Mononuclear cell (primary cell): ENCODE results near the gene ATRNL1. TPM values are rescaled to one million over a fixed set of nuclear protein-coding genes. Genes with fewer than 3 reads are reported as not detected.
"Not testable (repeated sequence)": the region's sequence is repeated elsewhere in the genome, so short reads cannot be mapped to it uniquely, and the experiment has no call there.

Source experiments
- H3K27me3 ChIP-seq: 2 replicates; pipeline ENCODE4 v1.6.0; 2011; ENCODE audit warnings: low read length, control low read depth; ENCODE audit not compliant: insufficient read depth
- H3K4me1 ChIP-seq: 2 replicates; pipeline ENCODE4 v1.5.1; 2011; ENCODE audit warnings: mild to moderate bottlenecking, low read length, control low read depth; ENCODE audit not compliant: insufficient read depth
- H3K4me3 ChIP-seq: 2 replicates; pipeline ENCODE4 v1.5.1; 2011; ENCODE audit warnings: mild to moderate bottlenecking, low read length, moderate library complexity
- H3K9me3 ChIP-seq: 2 replicates; pipeline ENCODE4 v1.5.1; 2011; ENCODE audit warnings: low read depth, mild to moderate bottlenecking, control low read depth, low read length
- total RNA-seq: library from RNA; depleted of rRNA; stranded (reverse); fragments of >200 nt; gene quantifications from one replicate; pipeline ENCODE4 v1.2.3, GENCODE V29; 2012

Gene ATRNL1
- total RNA-seq, 1 donor = 0.21 TPM

DNA sequence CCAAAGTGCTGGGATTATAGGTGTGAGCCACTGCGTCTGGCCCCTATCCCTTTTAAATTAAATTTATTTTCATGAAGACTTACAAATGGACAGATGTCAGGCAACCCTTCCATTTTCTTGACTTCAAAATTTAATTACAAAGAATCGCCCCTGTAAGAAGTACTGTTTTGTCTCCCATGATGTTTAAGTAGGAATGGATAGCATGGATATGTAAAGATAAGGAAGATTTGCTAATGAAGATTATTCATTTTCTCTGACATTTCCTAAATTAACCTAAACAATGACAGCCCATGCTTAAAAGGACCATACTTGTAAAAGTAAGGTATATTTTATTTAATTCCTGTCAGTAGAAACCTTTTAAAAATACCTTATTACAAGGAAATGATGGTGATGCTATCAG, 627.0 kb downstream of the ATRNL1 start:
- no peaks in the 10 kb centered on the region for H3K9me3 ChIP-seq
- no peaks in the 10 kb centered on the region for H3K27me3 ChIP-seq

DNA sequence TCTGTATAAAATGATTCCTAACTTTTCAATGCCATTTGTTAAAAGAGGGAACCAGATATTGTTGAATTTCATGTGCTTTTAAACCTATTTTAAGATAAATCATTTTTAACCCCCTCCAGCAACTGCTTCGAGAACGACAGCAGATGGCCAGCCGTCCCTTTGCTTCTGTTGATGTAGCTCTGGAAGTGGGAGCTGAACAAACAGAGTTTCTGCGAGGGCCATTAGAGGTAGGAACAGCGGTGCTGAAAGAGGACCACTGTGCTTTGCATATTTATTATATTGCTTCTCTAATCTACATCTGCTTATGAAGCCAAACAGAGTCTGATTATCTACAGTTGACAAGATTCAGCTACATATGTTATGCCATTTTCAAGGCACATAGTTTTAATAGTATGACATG, 634.0 kb downstream of the ATRNL1 start:
- H3K4me1 ChIP-seq = no peaks in the 10 kb centered on the region
- no peaks in the 10 kb centered on the region for H3K27me3 ChIP-seq
- no peak overlapping the region for H3K4me3 ChIP-seq
- no peaks in the 10 kb centered on the region for H3K9me3 ChIP-seq

More for the DNA sequence above, 627.0 kb downstream of the ATRNL1 start:
- Histone ChIP-seq H3K4me1 (no peaks in the 10 kb centered on the region), H3K4me3 (no peak overlapping the region)

DNA sequence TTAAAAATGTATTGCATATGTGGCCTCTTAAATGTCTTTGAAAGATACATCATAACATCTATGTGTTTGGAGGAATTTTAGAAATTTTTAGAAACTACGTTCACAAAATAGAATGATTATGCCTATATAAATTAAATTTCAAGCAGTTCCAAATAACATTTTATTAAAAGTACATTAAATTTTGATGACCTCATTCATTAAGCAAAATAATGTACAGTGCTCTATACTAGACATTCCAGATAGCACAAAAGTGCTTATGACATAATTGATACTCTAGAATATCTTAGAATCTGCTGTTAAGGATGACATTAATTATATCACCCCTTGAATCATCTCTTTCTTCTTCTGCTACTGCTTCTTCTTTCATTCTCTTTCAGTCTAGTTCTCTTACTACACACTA, 650.9 kb downstream of the ATRNL1 start:
- H3K4me1 ChIP-seq = no peaks in the 10 kb centered on the region
- H3K9me3 ChIP-seq = no peaks in the 10 kb centered on the region
- H3K4me3 ChIP-seq = no peak overlapping the region
- H3K27me3 ChIP-seq = no peaks in the 10 kb centered on the region

DNA sequence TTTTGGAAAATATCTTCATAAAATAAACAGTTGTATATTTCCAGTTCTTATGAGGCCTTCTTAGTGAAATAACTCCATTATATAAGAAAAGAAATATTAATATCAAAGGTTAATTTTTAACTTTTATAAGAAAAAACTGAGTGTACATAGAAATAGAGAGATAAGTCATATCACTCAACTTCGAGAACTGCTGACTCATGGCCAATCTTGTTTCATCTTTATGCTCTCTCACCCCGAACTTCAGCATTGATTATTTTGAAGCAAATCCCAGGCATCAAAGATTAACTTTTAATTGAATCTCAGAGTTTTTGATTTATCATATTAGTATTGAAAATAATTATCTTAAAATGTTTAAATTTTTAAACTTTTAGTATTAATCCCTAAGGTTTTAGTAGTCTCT, 652.8 kb downstream of the ATRNL1 start:
- Histone ChIP-seq H3K4me1 (no peaks in the 10 kb centered on the region), H3K4me3 (no peak overlapping the region), H3K27me3 (no peaks in the 10 kb centered on the region), H3K9me3 (no peaks in the 10 kb centered on the region)

DNA sequence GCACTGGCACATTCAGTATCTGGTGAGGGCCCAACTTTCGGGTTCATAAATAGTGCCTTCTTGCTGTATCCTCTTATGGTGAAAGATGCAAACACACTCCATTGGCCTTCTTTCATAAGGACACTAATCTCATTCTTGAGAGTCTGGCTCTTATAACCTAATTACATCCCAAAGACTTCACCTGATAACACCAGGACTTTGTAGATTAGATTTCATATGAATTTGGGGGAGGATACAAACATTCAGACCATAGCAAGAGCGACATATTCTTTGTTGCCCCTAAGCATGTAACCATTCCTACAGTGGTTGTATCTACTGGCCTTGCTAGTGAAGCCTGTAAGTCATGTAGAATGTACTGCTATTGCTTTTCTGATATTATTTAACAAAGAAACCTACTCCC, 654.6 kb downstream of the ATRNL1 start:
- H3K4me3 ChIP-seq = no peak overlapping the region
- H3K4me1 ChIP-seq = no peaks in the 10 kb centered on the region
- H3K27me3 ChIP-seq = no peaks in the 10 kb centered on the region
- no peaks in the 10 kb centered on the region for H3K9me3 ChIP-seq

DNA sequence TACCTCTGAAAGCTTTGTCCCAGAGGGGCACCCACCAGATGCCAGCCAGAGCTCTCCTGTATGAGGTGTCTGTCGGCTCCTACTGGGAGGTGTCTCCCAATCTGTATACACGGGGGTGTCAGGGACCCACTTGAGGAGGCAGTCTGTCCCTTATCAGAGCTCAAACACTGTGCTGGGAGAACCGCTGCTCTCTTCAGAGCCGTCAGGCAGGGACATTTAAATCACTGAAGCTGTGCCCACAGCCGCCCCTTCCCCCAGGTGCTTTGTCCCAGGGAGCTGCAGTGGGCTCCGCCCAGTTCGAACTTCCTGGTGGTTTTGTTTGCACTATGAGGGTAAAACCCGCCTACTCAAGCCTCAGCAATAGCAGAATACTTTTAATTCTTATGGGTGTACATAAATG, 665.3 kb downstream of the ATRNL1 start:
- not testable (repeated sequence) for H3K9me3 ChIP-seq, H3K4me3 ChIP-seq, H3K4me1 ChIP-seq, H3K27me3 ChIP-seq

DNA sequence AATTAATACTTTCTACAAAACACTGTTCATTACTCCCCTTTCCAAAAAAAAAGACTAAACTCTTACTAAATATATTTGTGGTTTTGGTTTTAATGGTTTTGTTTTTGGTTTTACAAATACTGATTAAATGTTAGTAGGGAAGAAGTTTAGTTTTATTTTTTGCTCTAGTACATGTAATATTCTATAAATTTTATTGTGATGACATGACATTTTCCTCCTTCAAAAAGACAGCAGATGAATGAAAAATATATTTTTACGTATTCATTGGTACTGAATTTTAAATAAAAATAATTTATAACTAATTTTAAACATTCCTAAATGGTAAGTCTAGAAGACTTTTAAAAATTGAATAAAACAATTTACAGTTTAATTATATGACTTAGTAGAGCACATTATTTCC, 667.0 kb downstream of the ATRNL1 start:
- Histone ChIP-seq H3K9me3 (no peaks in the 10 kb centered on the region), H3K27me3 (no peaks in the 10 kb centered on the region)

DNA sequence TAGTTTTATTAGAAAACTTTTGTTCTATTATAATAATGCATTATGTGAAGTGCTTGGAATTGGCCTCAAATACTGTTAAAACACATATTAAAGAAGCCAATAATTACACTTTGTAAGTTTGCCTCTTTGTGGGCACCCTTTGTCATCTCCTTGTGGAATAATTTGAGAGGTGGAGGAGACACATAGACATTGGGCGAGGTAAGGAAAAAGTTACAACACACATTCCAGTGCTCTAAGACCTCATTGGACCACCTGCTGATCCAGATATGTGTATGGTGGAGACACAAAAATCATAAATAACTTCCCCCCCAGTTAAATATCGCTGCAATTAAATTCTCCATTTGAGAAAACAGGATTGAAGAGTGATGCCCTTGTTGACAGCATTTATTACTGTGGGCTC, 668.0 kb downstream of the ATRNL1 start:
- no peak overlapping the region for H3K4me3 ChIP-seq
- H3K9me3 ChIP-seq = no peaks in the 10 kb centered on the region
- no peaks in the 10 kb centered on the region for H3K4me1 ChIP-seq
- H3K27me3 ChIP-seq = no peaks in the 10 kb centered on the region

More for the DNA sequence above, 667.0 kb downstream of the ATRNL1 start:
- no peaks in the 10 kb centered on the region for H3K4me1 ChIP-seq
- H3K4me3 ChIP-seq = no peak overlapping the region

DNA sequence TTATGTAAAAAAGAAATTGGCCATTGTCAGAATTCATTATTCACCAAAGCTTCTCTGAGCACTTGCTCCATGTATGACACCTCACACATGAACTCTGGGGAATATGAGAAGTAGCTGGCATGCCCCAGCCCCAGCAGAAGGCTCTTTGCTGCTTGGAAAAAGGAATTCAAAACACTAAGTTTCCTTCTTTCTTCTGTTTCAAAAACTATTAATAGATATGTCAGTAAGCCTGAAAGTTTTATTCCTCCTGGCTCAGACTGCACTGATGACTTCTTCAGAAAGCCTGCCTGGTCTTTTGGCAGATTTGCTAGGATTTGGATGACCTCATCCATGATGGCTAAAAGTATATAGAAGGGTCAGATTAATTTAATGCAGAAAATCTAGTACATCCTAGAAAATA, 668.9 kb downstream of the ATRNL1 start:
- H3K4me1 ChIP-seq = no peaks in the 10 kb centered on the region
- no peak overlapping the region for H3K4me3 ChIP-seq
- no peaks in the 10 kb centered on the region for H3K27me3 ChIP-seq
- no peaks in the 10 kb centered on the region for H3K9me3 ChIP-seq

DNA sequence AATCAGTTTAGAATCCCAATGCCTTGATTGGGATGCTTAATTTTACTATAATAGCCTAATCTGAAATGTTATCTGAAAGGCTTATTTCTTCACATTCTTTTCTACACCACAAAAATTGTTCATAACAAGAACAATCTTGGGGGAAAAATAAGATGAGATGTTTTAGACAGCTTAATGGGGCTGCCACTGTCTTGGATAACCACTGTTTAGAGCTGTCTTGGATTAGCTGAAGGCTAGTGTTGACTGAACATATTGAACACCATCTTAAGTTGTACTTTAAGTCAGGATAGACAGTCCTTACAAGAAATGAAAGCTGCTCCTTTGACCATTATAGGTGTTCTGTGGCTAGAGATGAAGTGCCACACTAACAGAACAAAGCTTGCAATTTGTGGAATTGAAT, 678.6 kb downstream of the ATRNL1 start:
- H3K4me3 ChIP-seq = no peak overlapping the region

DNA sequence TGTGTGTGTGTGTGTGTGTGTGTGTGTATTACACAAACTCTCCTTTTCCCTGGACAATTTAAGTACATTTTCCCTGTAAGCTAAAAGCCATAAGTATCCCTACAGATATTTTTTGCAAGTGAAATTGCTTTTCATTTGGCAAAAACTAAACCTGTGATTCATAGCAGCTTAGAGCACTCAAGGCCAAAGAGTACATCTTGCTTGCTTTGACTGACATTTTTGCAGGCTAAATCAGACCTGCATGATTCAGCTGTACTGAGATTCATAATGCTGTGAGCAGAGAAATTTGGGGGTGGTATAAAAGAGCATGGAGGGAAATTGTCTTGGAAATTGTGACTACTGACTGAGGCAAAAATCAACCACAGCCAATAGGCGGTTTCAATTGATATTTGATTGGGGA, 679.4 kb downstream of the ATRNL1 start:
- Histone ChIP-seq H3K9me3 (no peaks in the 10 kb centered on the region), H3K27me3 (no peaks in the 10 kb centered on the region), H3K4me3 (no peak overlapping the region), H3K4me1 (no peaks in the 10 kb centered on the region)

More for the DNA sequence above, 678.6 kb downstream of the ATRNL1 start:
- no peaks in the 10 kb centered on the region for H3K9me3 ChIP-seq
- H3K4me1 ChIP-seq = no peaks in the 10 kb centered on the region
- H3K27me3 ChIP-seq = no peaks in the 10 kb centered on the region

DNA sequence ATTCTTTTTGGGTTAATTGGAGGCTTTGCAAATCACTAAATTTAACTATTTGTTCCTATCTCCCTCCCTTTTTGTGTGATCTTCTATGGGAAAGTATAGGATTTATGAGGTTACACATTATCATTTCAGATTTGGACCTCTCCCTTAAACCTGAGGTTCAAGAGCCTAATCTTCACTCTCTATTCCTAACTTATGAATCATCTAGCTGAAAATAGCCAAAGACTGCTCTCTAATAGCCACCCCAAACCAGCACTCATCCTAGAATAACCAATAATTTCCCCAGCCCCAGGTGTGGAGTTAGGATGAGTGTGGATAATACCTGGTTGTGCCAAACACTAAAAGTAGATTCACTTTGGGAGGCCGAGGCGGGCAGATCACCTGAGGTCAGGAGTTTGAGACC, 680.7 kb downstream of the ATRNL1 start:
- H3K4me3 ChIP-seq = no peak overlapping the region

DNA sequence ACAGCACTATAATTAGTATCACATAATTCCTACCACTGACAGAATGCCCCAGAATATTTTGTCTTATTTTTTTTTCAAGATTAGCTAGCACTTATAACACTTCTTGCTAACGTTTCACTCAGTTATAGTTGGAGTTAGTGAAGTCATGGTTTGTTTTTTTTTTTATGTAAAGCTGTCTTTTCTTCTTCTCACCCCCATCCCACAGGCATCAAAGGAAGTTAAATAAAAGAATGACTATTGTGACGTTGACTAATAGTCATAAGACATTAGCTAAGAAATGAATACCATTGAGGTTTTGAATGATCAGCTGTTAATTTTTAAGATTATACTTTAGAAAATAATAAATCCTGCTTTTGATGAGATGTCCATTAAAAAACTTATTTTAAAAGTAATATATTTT, 681.6 kb downstream of the ATRNL1 start:
- H3K4me1 ChIP-seq = no peaks in the 10 kb centered on the region
- no peaks in the 10 kb centered on the region for H3K27me3 ChIP-seq
- H3K9me3 ChIP-seq = no peaks in the 10 kb centered on the region
- no peak overlapping the region for H3K4me3 ChIP-seq

More for the DNA sequence above, 680.7 kb downstream of the ATRNL1 start:
- Histone ChIP-seq H3K9me3 (no peaks in the 10 kb centered on the region), H3K27me3 (no peaks in the 10 kb centered on the region), H3K4me1 (no peaks in the 10 kb centered on the region)

DNA sequence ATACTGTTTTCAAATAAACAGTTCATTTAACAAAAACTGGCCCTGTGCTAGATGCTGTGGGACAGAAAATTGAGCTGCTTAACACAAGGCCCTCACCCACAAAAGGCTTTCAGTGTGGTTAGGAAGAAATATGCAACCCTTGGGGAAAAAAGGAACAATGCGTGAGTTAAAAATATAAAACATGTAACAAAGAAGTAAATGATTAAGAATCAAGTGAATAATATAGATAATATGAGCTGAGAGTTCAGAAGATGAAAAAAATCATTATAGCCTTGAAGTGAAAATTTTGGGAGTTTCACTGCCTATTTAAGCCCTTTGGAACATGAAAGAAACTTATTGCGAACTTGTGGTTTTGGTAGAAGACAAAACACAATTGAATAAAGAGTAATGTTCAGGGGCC, 684.5 kb downstream of the ATRNL1 start:
- Histone ChIP-seq H3K27me3 (no peaks in the 10 kb centered on the region), H3K4me3 (no peak overlapping the region), H3K9me3 (no peaks in the 10 kb centered on the region), H3K4me1 (no peaks in the 10 kb centered on the region)

DNA sequence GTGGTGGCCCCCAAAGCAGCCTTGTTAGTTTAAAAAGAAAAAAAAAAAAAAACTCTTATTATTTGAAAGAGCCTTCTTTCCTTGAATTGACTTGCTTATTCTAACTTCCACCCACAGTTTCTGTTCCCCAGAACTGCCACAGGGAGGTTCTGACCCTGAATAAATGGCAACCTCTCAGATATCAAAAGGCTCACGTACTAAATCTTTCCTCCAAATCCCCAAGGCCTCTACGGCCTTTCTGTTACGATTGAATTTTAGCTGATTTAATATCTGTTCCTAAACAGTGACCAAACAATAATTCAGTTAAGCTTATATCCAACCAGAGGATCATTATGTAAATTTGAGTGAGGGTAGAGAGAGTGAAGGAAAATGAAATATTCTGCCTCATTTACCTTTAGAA, 697.1 kb downstream of the ATRNL1 start:
- Histone ChIP-seq H3K4me1 (no peaks in the 10 kb centered on the region), H3K27me3 (no peaks in the 10 kb centered on the region), H3K9me3 (no peaks in the 10 kb centered on the region), H3K4me3 (no peak overlapping the region)

DNA sequence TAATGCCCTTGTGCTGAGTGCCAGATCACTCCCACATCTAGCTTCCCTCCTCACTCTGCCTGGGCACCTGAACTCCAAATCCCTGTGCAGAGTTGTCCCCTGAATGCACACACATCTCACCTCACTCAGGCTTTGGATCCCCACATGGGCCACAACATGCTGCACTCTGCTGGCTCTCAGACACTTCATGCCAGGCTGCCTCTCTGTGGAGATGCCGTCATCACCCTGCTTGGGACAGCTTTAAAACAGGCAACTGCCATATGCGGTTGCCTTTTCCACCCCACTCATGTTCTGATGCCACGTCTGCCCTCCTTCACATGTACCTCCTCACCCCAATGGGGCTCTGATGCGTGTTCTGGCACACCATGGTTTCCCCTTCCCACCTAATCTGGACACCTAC, 702.8 kb downstream of the ATRNL1 start:
- Histone ChIP-seq H3K9me3 (no peaks in the 10 kb centered on the region), H3K27me3 (no peaks in the 10 kb centered on the region), H3K4me3 (no peak overlapping the region), H3K4me1 (no peaks in the 10 kb centered on the region)

DNA sequence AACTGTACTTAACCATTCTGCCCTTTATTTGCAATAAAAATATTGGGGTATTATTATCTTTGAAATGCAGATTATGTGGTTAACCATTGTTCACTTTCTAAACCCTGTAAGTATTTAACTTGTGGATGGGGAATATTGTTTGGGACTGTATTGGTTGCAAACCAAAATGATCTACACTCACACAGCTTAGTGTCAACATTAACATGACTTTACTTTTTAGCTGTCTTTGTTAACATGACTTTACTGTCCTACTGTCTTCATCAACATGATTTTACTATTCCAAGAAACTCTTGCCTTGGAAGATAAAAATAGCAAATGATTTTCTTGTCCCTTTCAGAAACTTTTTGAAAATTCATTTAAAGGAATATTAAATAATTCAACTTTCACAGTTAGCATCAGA, 708.3 kb downstream of the ATRNL1 start:
- no peaks in the 10 kb centered on the region for H3K9me3 ChIP-seq
- no peaks in the 10 kb centered on the region for H3K4me1 ChIP-seq
- H3K4me3 ChIP-seq = no peak overlapping the region
- no peaks in the 10 kb centered on the region for H3K27me3 ChIP-seq
